ENCODE measurements around the gene RNF111.

The RNF111 gene
- 33.9 to 56.5 (median 39.3) reads per million in 3 donors for total RNA-seq

GRCh38 chr15:58987491-58988005, at the start of gene RNF111:
Gene RNF111 (plus strand): TSS chr15:58987663. CDS start chr15:59030823, 43,160 bp downstream.
- Histone ChIP-seq H3K36me3 (ENCODE audit: control insufficient read depth, insufficient read depth, low read length) (peaks cover 4% of the 10 kb centered on the region), H3K27ac (ENCODE audit: insufficient read depth, low read length, poor library complexity, severe bottlenecking) (peak within 1 kb of the TSS; percentile 82), H3K4me1 (ENCODE audit: control insufficient read depth, insufficient read depth, low read length, poor library complexity, severe bottlenecking) (peaks cover 20% of the 10 kb centered on the region), H3K4me3 (ENCODE audit: insufficient read depth, low read depth, low read length, poor library complexity, severe bottlenecking) (peak within 1 kb of the TSS; percentile 88), H3K9me3 (ENCODE audit: control insufficient read depth, low read length) (no peaks in the 10 kb centered on the region), H3K27me3 (replicated peaks; ENCODE audit: control insufficient read depth, insufficient read depth, low read length, poor library complexity, severe bottlenecking) (no peaks in the 10 kb centered on the region)
- DNase-seq, result peak; percentile 80 to 88 (median 84)

- no peaks in the 10 kb centered on the region for H3K9me3 ChIP-seq (ENCODE audit: control insufficient read depth, low read length)
- no peaks in the 10 kb centered on the region for H3K4me1 ChIP-seq (ENCODE audit: control insufficient read depth, insufficient read depth, low read length, poor library complexity, severe bottlenecking)
- no peak overlapping the region for H3K4me3 ChIP-seq (ENCODE audit: insufficient read depth, low read depth, low read length, poor library complexity, severe bottlenecking)
- no peak for DNase-seq
- no peaks in the 10 kb centered on the region for H3K27me3 ChIP-seq (replicated peaks; ENCODE audit: control insufficient read depth, insufficient read depth, low read length, poor library complexity, severe bottlenecking)
- no peaks in the 10 kb centered on the region for H3K36me3 ChIP-seq (ENCODE audit: control insufficient read depth, insufficient read depth, low read length)
- H3K27ac ChIP-seq (ENCODE audit: insufficient read depth, low read length, poor library complexity, severe bottlenecking), result no peak overlapping the region
These were observed 40.3 kb upstream of the RNF111 start for GRCh38 chr15:58947179-58947578.

GRCh38 chr15:58951388-58952007, 36.0 kb upstream of the RNF111 start:
- Histone ChIP-seq H3K9me3 (ENCODE audit: control insufficient read depth, low read length) (no peaks in the 10 kb centered on the region), H3K36me3 (ENCODE audit: control insufficient read depth, insufficient read depth, low read length) (no peaks in the 10 kb centered on the region), H3K4me3 (ENCODE audit: insufficient read depth, low read depth, low read length, poor library complexity, severe bottlenecking) (no peak overlapping the region), H3K4me1 (ENCODE audit: control insufficient read depth, insufficient read depth, low read length, poor library complexity, severe bottlenecking) (no peaks in the 10 kb centered on the region), H3K27ac (ENCODE audit: insufficient read depth, low read length, poor library complexity, severe bottlenecking) (no peak overlapping the region), H3K27me3 (replicated peaks; ENCODE audit: control insufficient read depth, insufficient read depth, low read length, poor library complexity, severe bottlenecking) (no peaks in the 10 kb centered on the region)
- DNase-seq, result no peak

- Histone ChIP-seq H3K4me1 (ENCODE audit: control insufficient read depth, insufficient read depth, low read length, poor library complexity, severe bottlenecking) (no peaks in the 10 kb centered on the region), H3K27ac (ENCODE audit: insufficient read depth, low read length, poor library complexity, severe bottlenecking) (no peak overlapping the region), H3K4me3 (ENCODE audit: insufficient read depth, low read depth, low read length, poor library complexity, severe bottlenecking) (no peak overlapping the region), H3K27me3 (replicated peaks; ENCODE audit: control insufficient read depth, insufficient read depth, low read length, poor library complexity, severe bottlenecking) (no peaks in the 10 kb centered on the region), H3K36me3 (ENCODE audit: control insufficient read depth, insufficient read depth, low read length) (no peaks in the 10 kb centered on the region), H3K9me3 (ENCODE audit: control insufficient read depth, low read length) (no peaks in the 10 kb centered on the region)
- DNase-seq, result no peak
These were observed 34.7 kb upstream of the RNF111 start for GRCh38 chr15:58952751-58953150.

- peak; percentile 7 to 45 (median 21) for DNase-seq
- H3K4me3 ChIP-seq (ENCODE audit: insufficient read depth, low read depth, low read length, poor library complexity, severe bottlenecking), result no peak overlapping the region
- H3K4me1 ChIP-seq (ENCODE audit: control insufficient read depth, insufficient read depth, low read length, poor library complexity, severe bottlenecking), result no peaks in the 10 kb centered on the region
- H3K9me3 ChIP-seq (ENCODE audit: control insufficient read depth, low read length), result no peaks in the 10 kb centered on the region
- H3K36me3 ChIP-seq (ENCODE audit: control insufficient read depth, insufficient read depth, low read length), result no peaks in the 10 kb centered on the region
- no peaks in the 10 kb centered on the region for H3K27me3 ChIP-seq (replicated peaks; ENCODE audit: control insufficient read depth, insufficient read depth, low read length, poor library complexity, severe bottlenecking)
- H3K27ac ChIP-seq (ENCODE audit: insufficient read depth, low read length, poor library complexity, severe bottlenecking), result no peak overlapping the region
These were observed 30.1 kb upstream of the RNF111 start for GRCh38 chr15:58957101-58957973.

- Histone ChIP-seq H3K4me1 (ENCODE audit: control insufficient read depth, insufficient read depth, low read length, poor library complexity, severe bottlenecking) (no peaks in the 10 kb centered on the region), H3K27ac (ENCODE audit: insufficient read depth, low read length, poor library complexity, severe bottlenecking) (no peak overlapping the region), H3K4me3 (ENCODE audit: insufficient read depth, low read depth, low read length, poor library complexity, severe bottlenecking) (no peak overlapping the region), H3K27me3 (replicated peaks; ENCODE audit: control insufficient read depth, insufficient read depth, low read length, poor library complexity, severe bottlenecking) (no peaks in the 10 kb centered on the region), H3K36me3 (ENCODE audit: control insufficient read depth, insufficient read depth, low read length) (no peaks in the 10 kb centered on the region), H3K9me3 (ENCODE audit: control insufficient read depth, low read length) (no peaks in the 10 kb centered on the region)
- DNase-seq, result no peak
These were observed 28.7 kb upstream of the RNF111 start for GRCh38 chr15:58958811-58959210.

GRCh38 chr15:58962136-58962535, 25.3 kb upstream of the RNF111 start:
- H3K27me3 ChIP-seq (replicated peaks; ENCODE audit: control insufficient read depth, insufficient read depth, low read length, poor library complexity, severe bottlenecking), result no peaks in the 10 kb centered on the region
- H3K4me3 ChIP-seq (ENCODE audit: insufficient read depth, low read depth, low read length, poor library complexity, severe bottlenecking), result no peak overlapping the region
- H3K4me1 ChIP-seq (ENCODE audit: control insufficient read depth, insufficient read depth, low read length, poor library complexity, severe bottlenecking), result no peaks in the 10 kb centered on the region
- H3K9me3 ChIP-seq (ENCODE audit: control insufficient read depth, low read length), result no peaks in the 10 kb centered on the region
- H3K27ac ChIP-seq (ENCODE audit: insufficient read depth, low read length, poor library complexity, severe bottlenecking), result no peak overlapping the region
- H3K36me3 ChIP-seq (ENCODE audit: control insufficient read depth, insufficient read depth, low read length), result no peaks in the 10 kb centered on the region
- no peak for DNase-seq

- H3K9me3 ChIP-seq (ENCODE audit: control insufficient read depth, low read length), result no peaks in the 10 kb centered on the region
- DNase-seq, result no peak
- no peaks in the 10 kb centered on the region for H3K36me3 ChIP-seq (ENCODE audit: control insufficient read depth, insufficient read depth, low read length)
- H3K4me3 ChIP-seq (ENCODE audit: insufficient read depth, low read depth, low read length, poor library complexity, severe bottlenecking), result no peak overlapping the region
- H3K27me3 ChIP-seq (replicated peaks; ENCODE audit: control insufficient read depth, insufficient read depth, low read length, poor library complexity, severe bottlenecking), result no peaks in the 10 kb centered on the region
- no peak overlapping the region for H3K27ac ChIP-seq (ENCODE audit: insufficient read depth, low read length, poor library complexity, severe bottlenecking)
- no peaks in the 10 kb centered on the region for H3K4me1 ChIP-seq (ENCODE audit: control insufficient read depth, insufficient read depth, low read length, poor library complexity, severe bottlenecking)
These were observed 24.5 kb upstream of the RNF111 start for GRCh38 chr15:58962662-58963565.

GRCh38 chr15:58966698-58967097, 20.8 kb upstream of the RNF111 start:
- Histone ChIP-seq H3K4me1 (ENCODE audit: control insufficient read depth, insufficient read depth, low read length, poor library complexity, severe bottlenecking) (no peaks in the 10 kb centered on the region), H3K27me3 (replicated peaks; ENCODE audit: control insufficient read depth, insufficient read depth, low read length, poor library complexity, severe bottlenecking) (no peaks in the 10 kb centered on the region), H3K9me3 (ENCODE audit: control insufficient read depth, low read length) (no peaks in the 10 kb centered on the region), H3K27ac (ENCODE audit: insufficient read depth, low read length, poor library complexity, severe bottlenecking) (no peak overlapping the region), H3K36me3 (ENCODE audit: control insufficient read depth, insufficient read depth, low read length) (no peaks in the 10 kb centered on the region), H3K4me3 (ENCODE audit: insufficient read depth, low read depth, low read length, poor library complexity, severe bottlenecking) (no peak overlapping the region)
- no peak for DNase-seq

Measured in effector memory CD4-positive, alpha-beta T cell (primary cell).